NCI-H1105 (cell line): ENCODE data around the gene PRR9.
"Not testable (repeated sequence)": the region's sequence is repeated elsewhere in the genome, so short reads cannot be mapped to it uniquely, and the experiment has no call there.

Experiments used
- DNase-seq: peaks from one replicate; lab custom pipeline; 2025; lab: John Stamatoyannopoulos, UW

PRR9 gene, protein sequence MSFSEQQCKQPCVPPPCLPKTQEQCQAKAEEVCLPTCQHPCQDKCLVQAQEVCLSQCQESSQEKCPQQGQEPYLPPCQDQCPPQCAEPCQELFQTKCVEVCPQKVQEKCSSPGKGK

DNA sequence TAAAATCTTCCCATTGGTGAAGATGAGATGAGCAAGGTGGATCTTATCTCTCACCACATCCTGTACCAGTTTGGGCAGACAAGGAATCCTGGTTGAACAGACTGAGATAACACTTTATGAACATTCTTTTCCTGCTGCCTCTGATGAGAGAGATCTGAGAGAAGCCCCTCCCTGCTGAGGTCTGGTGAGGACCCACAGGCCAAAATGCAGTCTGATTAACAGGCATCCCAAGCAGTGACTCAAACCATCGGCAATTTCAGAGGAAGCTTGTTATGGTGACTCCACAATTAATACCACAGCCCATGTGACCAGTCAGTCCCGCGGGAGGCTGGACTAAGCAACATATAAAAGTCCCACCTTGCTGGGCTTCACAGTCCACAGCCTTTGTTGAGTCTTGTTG is at the start of gene PRR9:
Gene PRR9, plus strand, starts transcription at position 373 of the 400 bp plus-strand sequence. CDS start 561 bp downstream, outside the sequence.
- no peak for DNase-seq

DNA sequence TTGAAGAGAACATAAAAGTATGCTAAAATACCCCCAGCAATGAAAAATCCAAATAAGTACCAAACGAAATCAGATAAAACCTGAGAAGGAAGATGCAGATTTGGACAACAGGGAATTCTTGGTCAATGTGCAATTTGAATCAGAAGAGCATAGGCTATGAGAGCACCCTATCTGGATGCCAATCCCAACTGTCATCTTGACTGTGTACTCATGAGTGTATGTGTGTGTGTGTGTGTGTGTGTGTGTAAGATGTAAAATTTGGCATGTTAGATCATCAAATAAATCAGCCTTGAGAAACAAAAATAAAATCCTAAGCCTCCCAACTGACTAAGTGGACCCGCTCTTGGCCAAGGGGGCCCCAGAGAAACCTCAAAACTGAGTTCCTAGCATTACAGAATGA is 48.7 kb upstream of the PRR9 start:
- DNase-seq: no peak

DNA sequence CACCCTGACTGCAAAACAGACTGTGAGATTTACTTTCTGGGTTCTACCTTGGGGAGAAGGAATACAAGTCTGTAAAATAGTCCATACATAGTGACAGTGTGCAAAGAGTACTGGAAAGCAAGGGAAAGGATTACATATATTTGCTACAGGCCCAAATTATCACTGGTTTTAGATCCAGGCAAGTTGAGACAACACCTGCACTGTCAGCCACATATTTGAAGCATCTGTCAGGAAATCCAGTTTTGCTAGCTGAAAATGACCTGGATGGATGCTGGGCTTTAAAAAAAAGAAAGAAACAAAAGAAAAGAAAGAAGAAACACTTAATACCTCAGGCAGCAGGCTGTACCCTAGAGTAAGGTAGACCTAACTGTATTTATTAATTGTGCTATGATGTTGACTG is 42.8 kb upstream of the PRR9 start:
- DNase-seq: no peak

DNA sequence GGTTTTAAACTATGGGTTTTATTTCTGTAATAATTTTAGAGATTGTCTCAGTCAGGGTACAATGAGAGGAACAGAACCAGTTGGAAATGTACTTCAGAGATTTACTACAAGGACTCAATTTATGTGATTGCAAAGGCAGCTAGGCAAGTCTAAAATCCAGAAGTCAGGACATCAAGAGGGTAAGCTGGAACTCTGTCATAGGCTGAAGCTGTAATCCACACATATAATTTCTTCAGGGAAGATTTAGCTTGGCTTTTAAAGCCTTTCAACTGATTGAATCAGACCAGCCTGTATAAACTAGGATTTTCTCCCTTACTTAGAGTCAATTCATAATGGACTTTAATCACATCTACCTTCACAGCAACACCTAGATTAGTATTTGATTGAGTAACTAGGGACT is 38.5 kb upstream of the PRR9 start:
- DNase-seq: no peak

DNA sequence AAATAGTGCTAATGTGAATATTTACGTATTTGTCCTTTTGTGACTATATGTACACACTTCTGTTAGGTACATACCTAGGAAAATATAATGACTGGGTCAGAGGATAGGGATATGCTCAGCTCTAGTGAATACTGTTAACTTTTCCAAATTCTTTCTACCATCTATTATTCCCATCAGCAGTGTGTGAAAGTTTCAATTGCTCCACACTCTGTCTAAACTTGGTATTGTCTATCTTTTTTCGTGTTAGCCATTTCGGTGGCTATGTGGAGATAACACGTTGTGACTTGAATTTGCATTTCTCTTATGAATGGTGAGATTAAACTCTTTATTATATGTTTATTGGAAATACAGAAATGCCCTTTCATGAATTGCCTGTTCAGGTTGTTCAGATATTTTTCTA is 36.8 kb upstream of the PRR9 start:
- no peak for DNase-seq

DNA sequence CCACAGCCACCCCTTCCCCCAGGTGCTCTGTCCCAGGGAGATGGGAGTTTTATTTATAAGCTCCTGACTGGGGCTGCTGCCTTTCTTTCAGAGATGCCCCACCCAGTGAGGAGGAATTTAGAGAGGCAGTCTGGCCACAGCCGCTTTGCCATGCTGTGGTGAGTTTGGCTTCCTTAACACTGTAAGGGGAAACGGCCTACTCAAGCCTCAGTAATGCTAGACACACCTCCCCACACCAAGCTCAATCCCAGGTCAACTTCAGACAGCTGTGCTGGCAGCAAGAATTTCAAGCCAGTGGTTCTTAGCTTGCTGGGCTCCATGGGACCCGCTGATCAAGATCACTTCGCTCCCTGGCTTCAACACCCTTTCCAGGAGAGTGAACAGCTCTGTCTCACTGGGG is 29.1 kb upstream of the PRR9 start:
- DNase-seq: not testable (repeated sequence)

DNA sequence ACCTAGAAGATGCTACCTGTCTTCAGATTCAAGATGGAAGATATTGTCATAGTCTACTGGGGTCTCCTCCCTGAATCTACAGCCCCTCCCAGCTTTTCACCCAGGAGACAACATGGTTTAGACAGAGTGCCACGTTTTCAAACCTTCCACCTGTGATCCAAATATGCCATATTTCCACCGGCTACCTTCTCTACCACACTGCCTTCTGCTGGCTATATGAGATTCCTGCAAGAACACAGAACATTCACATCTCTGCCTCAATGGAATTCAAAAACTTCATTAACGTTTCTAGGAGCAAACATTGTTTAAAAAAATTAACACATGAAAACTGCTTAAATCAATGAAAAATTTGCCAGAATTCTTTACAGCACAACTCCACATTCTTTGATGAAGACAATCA is 27.0 kb upstream of the PRR9 start:
- no peak for DNase-seq

DNA sequence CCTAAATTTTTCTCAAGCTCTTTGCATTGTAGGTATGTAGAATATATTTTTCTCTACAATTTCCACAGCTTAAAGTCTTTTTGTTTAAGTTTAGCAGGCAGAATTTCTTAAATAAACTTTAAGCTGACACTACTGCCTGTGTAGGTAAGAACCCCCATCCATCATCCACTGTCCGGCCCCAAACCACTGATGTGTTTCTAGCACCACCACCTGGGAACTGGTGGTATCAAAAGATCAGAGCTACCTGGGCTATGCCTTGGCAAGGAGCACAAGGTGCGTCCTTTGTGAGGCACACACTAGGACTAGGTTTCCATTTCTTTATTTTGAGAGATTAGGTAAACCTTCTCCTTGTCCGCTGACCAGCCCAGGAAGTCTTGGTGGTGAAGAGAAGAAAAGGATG is 24.7 kb upstream of the PRR9 start:
- peak; percentile 0 for DNase-seq

DNA sequence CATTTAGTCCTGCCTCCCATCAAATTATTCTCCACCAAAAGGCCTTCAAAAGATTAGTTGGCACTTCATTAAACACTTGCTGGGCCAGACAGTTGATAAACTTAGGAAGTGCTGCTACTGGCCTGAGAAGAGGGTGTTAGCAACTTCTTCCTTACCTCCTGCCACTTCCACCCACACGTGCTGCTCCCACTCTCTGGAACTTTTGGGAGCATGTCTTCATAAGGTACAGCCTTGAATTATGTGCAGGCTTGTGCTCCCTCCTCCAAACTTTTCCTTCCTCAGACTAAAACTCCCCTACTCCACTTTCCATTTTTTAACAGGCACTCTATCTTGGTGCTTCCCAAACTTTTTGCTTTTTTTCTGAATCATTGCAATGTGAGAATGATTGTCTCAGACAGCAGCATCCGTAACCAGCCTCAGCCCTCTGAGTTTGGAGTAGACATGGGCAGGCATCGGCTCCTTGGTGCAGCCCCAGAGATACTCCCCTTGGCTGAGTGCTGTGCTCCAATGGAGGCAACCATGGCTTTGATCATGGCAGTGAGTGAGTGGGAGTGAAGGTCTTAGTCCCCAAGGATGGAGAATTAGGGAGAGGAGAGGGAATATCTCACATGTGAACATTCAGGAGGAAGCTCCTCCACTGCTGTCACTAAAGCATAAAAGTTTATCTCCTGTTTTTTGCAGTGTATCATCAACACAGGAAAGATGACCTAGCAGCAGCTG is 22.9 kb upstream of the PRR9 start:
- DNase-seq: no peak

DNA sequence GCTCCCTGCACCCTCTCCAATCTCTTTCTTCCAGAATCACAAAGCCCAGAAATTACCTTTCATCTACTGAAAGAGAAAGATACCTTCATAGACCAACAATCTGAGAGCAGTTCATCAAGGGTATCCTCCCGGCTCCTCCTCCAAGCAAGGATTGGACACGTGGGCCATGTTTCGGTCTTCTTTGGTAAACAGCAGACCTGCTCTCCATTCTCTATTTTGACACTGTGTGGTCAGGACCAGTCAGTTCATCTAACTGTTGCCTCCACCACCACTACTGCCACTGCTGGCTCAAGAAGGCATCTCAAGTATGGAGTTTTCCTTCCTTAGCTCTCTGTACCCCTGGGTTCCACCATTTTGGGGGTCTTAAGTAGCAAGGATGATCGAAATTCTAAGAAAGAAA is 22.2 kb upstream of the PRR9 start:
- DNase-seq: no peak

DNA sequence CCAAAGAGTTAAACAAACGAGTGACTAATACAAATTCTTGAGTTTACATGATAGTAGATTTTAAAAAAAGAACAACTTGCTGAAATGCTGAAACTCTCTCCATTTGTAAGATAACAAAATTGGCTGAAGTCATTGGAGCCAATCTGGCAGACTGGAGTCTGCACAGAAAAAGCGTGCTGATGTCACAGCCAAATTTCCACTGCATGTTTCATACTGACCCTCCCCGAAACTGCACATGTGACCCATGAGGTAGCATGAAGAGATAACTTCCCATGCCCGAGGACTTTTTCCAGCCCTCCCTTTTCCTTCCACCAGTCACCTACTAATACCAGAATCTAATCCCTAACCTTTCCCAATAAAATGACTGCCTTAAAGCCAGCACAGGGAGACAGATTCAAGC is 15.4 kb upstream of the PRR9 start:
- DNase-seq: no peak

DNA sequence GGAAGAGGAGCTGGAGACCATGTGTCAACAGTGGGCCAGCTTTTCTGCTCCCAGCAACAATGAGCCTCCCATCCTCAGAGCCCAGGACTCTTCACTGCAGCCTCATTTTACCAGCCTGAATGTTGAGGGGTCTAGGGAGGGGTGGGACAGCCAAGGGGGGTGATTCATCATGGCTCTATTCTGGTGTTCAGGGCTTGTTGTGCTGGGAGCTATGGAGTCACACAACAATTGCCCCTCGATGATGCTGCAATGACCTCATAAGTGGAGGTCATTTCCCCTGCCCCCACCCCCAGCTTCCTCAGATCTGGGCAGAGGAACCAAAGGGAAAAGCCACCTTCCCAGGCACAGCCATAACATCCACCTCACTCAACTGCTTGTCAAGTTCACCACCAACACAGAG is 14.3 kb upstream of the PRR9 start, which contains the start of gene LELP1:
Gene LELP1, plus strand, starts transcription at position 301 of the 400 bp plus-strand sequence. CDS start 1,278 bp downstream, outside the sequence.
- DNase-seq: no peak

DNA sequence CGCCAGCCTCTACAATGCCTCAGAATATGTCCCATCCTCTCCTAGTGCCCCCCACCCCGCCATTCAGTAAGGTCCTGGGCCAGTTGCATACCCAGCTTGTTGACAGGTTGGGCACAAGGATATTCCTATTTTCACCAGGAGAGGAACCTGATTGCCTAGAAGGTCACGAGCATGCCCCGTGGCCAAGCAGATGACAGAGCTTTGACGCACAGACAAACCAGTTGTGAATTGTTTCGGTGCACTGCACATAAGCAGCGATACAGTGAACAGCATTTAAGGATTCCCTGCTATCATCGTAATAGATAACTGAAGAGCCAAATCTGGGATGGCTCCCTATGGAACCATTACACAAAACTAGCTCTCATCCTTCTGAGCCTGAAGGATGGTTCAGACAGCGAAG is 10.8 kb upstream of the PRR9 start:
- no peak for DNase-seq

DNA sequence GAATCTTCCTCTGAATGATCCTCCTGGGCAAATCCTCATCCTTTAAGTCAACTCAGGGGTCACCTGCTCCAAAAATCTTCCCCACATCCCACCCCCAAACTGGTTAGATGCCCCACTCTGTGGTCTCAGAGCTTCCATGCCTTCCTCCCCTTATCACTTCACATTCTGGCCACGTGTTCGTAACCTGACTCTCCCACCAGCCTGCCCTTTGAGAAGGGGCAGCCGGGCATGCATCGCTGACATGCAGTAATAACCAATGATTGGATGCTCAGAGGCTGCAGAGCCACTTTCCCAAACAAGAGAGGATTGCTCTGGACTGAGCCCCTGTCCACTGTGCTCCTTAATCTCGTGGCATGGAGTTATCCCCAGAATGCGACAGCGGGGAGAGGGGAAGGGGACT is 7.2 kb upstream of the PRR9 start:
- DNase-seq: no peak

DNA sequence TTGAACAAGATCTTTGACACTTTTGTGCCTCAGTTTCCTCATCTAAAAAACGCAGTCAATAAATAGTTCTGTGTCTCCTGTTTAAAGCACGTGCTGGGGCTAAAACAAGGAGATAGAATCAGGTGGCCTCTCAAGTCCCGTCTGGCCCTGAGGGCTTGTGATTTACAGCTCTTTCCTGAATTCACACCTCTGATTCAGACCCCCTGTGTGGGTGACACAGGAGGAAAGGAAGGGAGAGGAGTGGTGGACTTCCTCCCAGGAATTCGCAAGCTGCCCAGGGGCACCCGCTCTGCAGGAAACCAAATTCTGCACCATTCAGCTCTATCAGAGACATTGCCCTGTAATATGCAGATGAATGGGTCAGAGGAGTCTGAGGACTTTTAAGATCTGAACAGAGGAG is 5.2 kb upstream of the PRR9 start:
- DNase-seq: no peak

DNA sequence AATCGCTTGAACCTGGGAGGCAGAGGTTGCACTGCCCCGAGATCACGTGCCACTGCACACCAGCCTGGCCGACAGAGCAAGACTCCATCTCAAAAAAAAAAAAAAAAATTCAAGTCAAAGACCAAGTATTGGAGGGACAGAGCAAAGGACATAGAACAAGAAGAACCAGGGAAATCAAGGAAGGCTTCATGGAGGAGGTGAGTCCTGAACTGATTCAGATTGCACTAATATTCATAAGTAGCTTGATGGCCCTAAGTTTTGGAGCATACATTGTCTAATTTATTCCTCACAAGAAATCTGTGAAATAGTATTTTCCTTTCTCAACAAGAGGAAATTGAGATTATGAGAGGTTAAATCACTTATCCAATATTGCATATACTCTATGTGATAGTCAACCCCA is 3.9 kb upstream of the PRR9 start:
- DNase-seq: no peak

DNA sequence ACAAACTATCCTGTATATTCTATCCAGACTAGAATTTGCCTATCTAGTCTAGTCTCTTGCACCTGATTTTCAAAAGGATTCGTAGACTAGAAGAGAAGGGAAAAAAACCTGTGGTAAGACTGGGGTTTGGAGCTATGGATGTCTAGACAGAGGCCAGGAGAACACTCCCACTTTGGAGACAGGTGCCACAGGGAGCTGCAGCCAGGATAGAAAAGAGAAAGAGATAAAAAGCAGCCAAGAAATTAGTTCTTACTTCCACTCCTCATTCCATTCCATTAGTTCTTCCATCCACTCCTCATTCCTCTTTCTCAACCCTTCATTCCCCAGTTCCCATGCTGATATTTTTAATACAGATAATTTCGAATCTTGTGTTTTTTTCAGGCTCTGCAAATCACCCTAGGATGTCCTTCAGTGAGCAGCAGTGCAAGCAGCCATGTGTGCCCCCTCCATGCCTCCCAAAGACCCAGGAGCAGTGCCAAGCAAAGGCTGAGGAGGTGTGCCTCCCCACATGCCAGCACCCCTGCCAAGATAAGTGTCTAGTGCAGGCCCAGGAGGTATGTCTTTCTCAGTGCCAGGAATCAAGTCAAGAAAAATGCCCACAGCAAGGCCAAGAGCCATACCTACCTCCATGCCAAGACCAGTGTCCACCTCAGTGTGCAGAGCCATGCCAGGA is 496 bp downstream of the PRR9 start:
- no peak for DNase-seq

DNA sequence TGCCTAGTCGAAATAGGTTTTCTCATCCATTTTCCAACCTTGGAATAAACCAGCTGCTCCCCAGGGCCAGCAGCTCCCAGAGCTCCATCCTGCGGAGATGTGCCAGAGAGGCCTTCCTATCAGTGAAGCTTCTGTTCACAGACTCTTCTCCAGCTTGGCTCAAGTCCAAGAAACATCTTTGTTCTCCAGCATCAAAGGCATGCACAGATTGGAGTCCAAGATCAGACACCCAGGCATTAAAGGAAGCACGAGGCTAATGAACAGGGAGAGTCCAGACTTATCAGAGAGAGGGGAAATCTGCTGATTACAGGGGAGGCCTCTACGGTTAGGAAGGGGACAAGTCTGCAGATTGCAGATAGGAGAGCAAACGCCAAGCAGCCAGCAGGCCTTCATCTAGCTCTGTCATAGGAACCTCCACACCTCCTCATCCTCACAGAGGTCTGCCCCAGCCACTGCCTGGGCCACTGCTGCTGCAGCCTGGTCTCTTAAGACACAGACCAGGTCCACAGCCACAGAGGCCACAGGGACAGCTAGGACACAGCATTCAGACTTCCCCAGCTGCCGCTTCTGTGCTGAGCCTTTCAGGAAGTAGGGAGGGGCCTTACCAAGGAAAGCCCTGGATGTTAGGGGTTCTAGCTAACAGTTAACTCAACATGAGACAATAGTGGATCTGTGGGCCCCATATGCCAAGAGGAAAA is 3.4 kb downstream of the PRR9 start:
- DNase-seq: peak; percentile 5

DNA sequence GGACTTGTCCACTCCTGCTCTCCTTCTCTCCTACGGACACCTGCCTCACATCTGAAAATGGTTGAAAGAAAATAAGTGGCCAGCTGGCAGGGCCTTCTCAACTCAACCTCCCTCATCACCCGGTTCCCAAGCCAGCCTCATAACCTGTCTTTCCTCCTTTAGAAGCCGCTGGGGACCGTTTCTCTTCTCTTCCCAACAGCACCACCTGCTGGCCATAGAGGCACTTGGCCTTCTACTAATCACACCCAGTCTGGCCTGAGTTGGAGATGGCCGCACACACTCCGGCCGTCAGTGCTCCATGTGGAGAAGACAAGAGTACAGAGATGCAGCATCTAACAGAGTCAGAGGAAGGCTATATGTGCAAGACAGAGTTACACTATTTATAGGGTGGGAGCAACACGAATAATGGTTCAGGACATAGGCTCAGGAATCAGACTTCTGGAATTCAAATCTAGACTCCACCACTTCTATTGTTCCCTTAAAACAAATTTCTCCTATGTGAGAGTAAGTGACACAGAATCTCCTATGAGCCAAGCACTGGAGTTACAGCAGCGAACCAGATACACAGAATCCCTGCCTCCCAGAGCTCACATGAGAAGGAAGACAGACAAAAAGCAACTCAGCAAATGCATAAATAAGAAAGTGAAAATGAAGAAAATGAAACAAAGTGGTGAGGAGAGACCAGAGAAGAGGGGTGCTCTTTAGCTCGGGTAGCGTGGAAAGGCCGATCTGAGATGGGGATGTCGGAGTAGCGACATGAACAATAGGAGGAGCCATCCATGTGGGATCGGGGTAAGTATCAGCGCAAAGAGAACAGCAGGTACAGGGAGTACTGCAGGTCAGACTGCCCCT is 5.9 kb downstream of the PRR9 start:
- DNase-seq: peak; percentile 67

DNA sequence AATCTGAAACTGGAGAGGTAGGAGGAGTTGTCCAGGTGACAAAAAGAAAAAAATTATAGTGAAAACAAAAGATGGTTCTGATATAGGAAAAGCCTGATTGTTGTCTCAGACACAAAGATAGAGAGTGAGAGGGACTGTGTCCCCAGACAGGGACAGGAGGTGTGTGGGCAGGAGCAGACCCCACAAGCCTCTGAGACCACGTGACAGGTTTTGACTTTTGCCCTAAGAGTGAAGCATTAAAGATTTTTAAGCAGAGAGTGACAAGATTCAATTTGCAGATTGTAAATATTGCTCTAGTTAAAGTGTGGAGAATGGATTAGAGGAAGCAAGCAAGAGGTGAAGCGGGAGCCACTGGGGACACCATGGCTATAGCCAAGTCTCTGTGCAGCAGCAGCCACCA is 10.4 kb downstream of the PRR9 start:
- no peak for DNase-seq

DNA sequence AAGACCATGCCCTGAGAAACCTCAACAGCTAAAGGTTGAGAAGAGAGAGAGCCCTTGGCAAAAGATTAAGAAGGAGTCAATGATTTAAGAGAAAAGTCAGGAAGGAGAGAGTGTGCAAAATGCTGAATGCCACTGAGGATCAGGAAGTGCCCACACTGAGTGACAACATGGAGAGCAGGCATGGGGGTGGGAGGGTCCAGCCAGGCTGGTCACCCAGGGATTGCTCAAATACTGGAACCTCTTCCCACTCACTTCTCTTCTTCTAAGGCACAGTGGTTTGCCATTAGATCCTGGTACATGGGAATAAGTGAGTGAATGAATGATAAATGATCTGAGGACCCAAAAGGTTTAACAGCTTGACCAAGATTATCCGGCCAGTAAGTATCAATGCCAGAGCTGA is 11.1 kb downstream of the PRR9 start:
- no peak for DNase-seq
